CD4-positive, alpha-beta T cell (primary cell): ENCODE results near the gene ZBTB22. TPM values are rescaled to one million over a fixed set of nuclear protein-coding genes. Genes with fewer than 3 reads are reported as not detected.
A peak's percentile ranks its signal among the peaks of the same experiment; 100 is the strongest.

Experiments used
- ATAC-seq: fragments of 200-7000 bp; cut with Tn5 transposase; one replicate; pipeline ENCODE4 v1.10.0; 2022; ENCODE audit warnings: mild to moderate bottlenecking; ENCODE audit not compliant: poor library complexity
- CTCF ChIA-PET: fragments of 350-600 bp; sonication (Branson Sonifier 250); formaldehyde crosslinking; loops from one replicate; lab custom pipeline; 2021; ENCODE audit warnings: antibody characterized with exemption, inconsistent platforms; lab: Charles Lee
- POLR2A ChIA-PET: fragments of 350-600 bp; sonication (Branson Sonifier 250); formaldehyde crosslinking; loops from one replicate; lab custom pipeline; 2021; ENCODE audit warnings: antibody characterized with exemption, inconsistent platforms; lab: Charles Lee
- DNase-seq, 14 experiments: peaks; one replicate each; pipeline ENCODE4 v3.0.0-alpha.2; 2013 to 2020; ENCODE audit warnings: mixed read lengths in 2 of 14
- H3K27ac ChIP-seq, 2 donors: one replicate each; pipeline versions ENCODE4 v1.5.1 to v1.7.0; 2013; ENCODE audit warnings: low read length in 2 of 2, low read depth in 1 of 2, mild to moderate bottlenecking in 1 of 2
- H3K27me3 ChIP-seq, 2 experiments: 1 replicate in 1 of 2; 2 replicates in 1 of 2; pipeline versions ENCODE4 v1.6.1 to v1.7.0; 2013; ENCODE audit warnings: low read length in 2 of 2, control low read depth in 1 of 2, mild to moderate bottlenecking in 1 of 2, moderate library complexity in 1 of 2; ENCODE audit not compliant: insufficient read depth in 2 of 2, control insufficient read depth in 1 of 2
- H3K36me3 ChIP-seq: one replicate; pipeline ENCODE4 v1.6.1; 2013; ENCODE audit warnings: low read length, control low read depth; ENCODE audit not compliant: insufficient read depth
- H3K4me1 ChIP-seq: one replicate; pipeline ENCODE4 v1.6.1; 2013; ENCODE audit warnings: low read length, control low read depth; ENCODE audit not compliant: insufficient read depth
- H3K4me3 ChIP-seq: one replicate; pipeline ENCODE4 v1.5.1; 2013; ENCODE audit warnings: mild to moderate bottlenecking, low read length, moderate library complexity
- H3K9me3 ChIP-seq, 2 experiments: 1 replicate in 1 of 2; 2 replicates in 1 of 2; pipeline versions ENCODE4 v1.6.1 to v1.7.0; 2013; ENCODE audit warnings: low read length in 2 of 2, mild to moderate bottlenecking in 2 of 2, control low read depth in 1 of 2, moderate library complexity in 1 of 2; ENCODE audit not compliant: control insufficient read depth in 1 of 2, insufficient read depth in 1 of 2
- H3K27ac Mint-ChIP-seq: one replicate; pipeline ENCODE4 v1.8.0; 2020; ENCODE audit warnings: mixed read lengths
- H3K27me3 Mint-ChIP-seq: one replicate; pipeline ENCODE4 v1.8.0; 2021; ENCODE audit warnings: mixed read lengths
- H3K36me3 Mint-ChIP-seq: one replicate; pipeline ENCODE4 v1.8.0; 2021; ENCODE audit warnings: low read depth, mixed read lengths
- H3K4me1 Mint-ChIP-seq: one replicate; pipeline ENCODE4 v1.8.0; 2021; ENCODE audit warnings: low read depth, mixed read lengths
- H3K4me3 Mint-ChIP-seq: one replicate; pipeline ENCODE4 v1.8.0; 2020; ENCODE audit warnings: mild to moderate bottlenecking, mixed read lengths
- H3K9me3 Mint-ChIP-seq: one replicate; pipeline ENCODE4 v1.8.0; 2020; ENCODE audit warnings: mixed read lengths
- intact Hi-C, 2 experiments: fragments of 100-400 bp; cut with DNase I in 1 of 2; cut with micrococcal nuclease in 1 of 2; formaldehyde crosslinking; loops; one replicate each; pipeline versions ENCODE4 v1.15.1 to v1.9.0; 2023 to 2025; cut with DNase I, micrococcal nuclease
- total RNA-seq, 174 experiments: library from RNA in 2 of 174; stranded (reverse) in 2 of 174; gene quantifications; one replicate each; pipeline ENCODE4 v1.2.3 and lab custom pipeline; 2021 to 2026
- TF ChIP-seq, protein P1 (sequence below): fragments of 200-600 bp; IDR thresholded peaks from one replicate; pipeline ENCODE4 v1.8.0; 2022; ENCODE audit warnings: antibody characterized with exemption, mild to moderate bottlenecking

Gene ZBTB22
- total RNA-seq, 2 experiments from 2014 or later, result 11.6 to 13.6 TPM

- Mint-ChIP-seq H3K4me3 (peak overlapping the region; percentile 86), H3K36me3 (peaks cover 81% of the 10 kb centered on the region), H3K27ac (peak overlapping the region; percentile 83), H3K27me3 (no peaks in the 10 kb centered on the region), H3K9me3 (no peaks in the 10 kb centered on the region), H3K4me1 (peaks cover 45% of the 10 kb centered on the region)
- Histone ChIP-seq H3K9me3 (no peaks in the 10 kb centered on the region), H3K27ac (no peak overlapping the region), H3K36me3 (peaks cover 67% of the 10 kb centered on the region), H3K4me3 (peak overlapping the region; percentile 80), H3K4me1 (peaks cover 39% of the 10 kb centered on the region), H3K27me3 (no peaks in the 10 kb centered on the region)
- intact Hi-C loops, result loop anchor here in 1 of 2 experiments (10.0 kb wide), 1 partner anchor 1426 kb away; the partner anchor contains the start of gene NEU1
- ChIA-PET CTCF (interaction anchor here (2.1 kb wide), 1 partner anchor 19 kb away, joined by 8 read pairs; the partner anchor contains the start of genes RPS18 and VPS52), POLR2A (interaction anchor here (1.0 to 5.0 kb wide), 8 partner anchors 8 to 164 kb away, joined by 3 to 105 read pairs (median 13); partner anchors contain the start of genes CUTA, RGL2, RPS18 and TAPBP)
- TF ChIP-seq, protein P1, sequence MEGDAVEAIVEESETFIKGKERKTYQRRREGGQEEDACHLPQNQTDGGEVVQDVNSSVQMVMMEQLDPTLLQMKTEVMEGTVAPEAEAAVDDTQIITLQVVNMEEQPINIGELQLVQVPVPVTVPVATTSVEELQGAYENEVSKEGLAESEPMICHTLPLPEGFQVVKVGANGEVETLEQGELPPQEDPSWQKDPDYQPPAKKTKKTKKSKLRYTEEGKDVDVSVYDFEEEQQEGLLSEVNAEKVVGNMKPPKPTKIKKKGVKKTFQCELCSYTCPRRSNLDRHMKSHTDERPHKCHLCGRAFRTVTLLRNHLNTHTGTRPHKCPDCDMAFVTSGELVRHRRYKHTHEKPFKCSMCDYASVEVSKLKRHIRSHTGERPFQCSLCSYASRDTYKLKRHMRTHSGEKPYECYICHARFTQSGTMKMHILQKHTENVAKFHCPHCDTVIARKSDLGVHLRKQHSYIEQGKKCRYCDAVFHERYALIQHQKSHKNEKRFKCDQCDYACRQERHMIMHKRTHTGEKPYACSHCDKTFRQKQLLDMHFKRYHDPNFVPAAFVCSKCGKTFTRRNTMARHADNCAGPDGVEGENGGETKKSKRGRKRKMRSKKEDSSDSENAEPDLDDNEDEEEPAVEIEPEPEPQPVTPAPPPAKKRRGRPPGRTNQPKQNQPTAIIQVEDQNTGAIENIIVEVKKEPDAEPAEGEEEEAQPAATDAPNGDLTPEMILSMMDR, result no peak
- DNase-seq, result no peak
- no peak for ATAC-seq
Observed at GRCh38 chr6:33290459-33290858, 27.1 kb downstream of the ZBTB22 start.

GRCh38 chr6:33289784-33290315 is 27.7 kb downstream of the ZBTB22 start:
- H3K36me3 Mint-ChIP-seq, result peaks cover 75% of the 10 kb centered on the region
- no peak for ATAC-seq

More at GRCh38 chr6:33289784-33290315, 27.7 kb downstream of the ZBTB22 start:
- TF ChIP-seq, protein P1, result no peak
- CTCF ChIA-PET, result interaction anchor here (1.9 to 2.1 kb wide), 2 partner anchors 13 to 19 kb away, joined by 8 to 14 read pairs; partner anchors contain the start of genes B3GALT4, RPS18 and VPS52
- DNase-seq, result no peak
- H3K27ac ChIP-seq, result peak overlapping the region; percentile 71 to 83
- H3K4me1 Mint-ChIP-seq, result peaks cover 45% of the 10 kb centered on the region
- H3K4me3 ChIP-seq, result peak overlapping the region; percentile 80
- H3K27me3 Mint-ChIP-seq, result no peaks in the 10 kb centered on the region
- peaks cover 39% of the 10 kb centered on the region for H3K4me1 ChIP-seq
- intact Hi-C loops, result loop anchor here (1.0 to 10.0 kb wide), 5 partner anchors 8 to 1425 kb away; partner anchors contain the start of genes VPS52 (in 2 of the 2), B3GALT4 (in 1 of the 2), NEU1 (in 1 of the 2) and RGL2 (in 1 of the 2)
- H3K9me3 ChIP-seq, result no peaks in the 10 kb centered on the region
- peak overlapping the region; percentile 83 for H3K27ac Mint-ChIP-seq
- peaks cover 67% of the 10 kb centered on the region for H3K36me3 ChIP-seq
- no peaks in the 10 kb centered on the region for H3K9me3 Mint-ChIP-seq
- no peaks in the 10 kb centered on the region for H3K27me3 ChIP-seq
- peak overlapping the region; percentile 97 for H3K4me3 Mint-ChIP-seq
- POLR2A ChIA-PET, result interaction anchor here (0.9 to 5.0 kb wide), 16 partner anchors 9 to 318 kb away, joined by 3 to 105 read pairs (median 10); partner anchors contain the start of genes B3GALT4, CUTA, RGL2 and RPS18
